ENCODE data around the gene RPL41.

Gene RPL41

DNA sequence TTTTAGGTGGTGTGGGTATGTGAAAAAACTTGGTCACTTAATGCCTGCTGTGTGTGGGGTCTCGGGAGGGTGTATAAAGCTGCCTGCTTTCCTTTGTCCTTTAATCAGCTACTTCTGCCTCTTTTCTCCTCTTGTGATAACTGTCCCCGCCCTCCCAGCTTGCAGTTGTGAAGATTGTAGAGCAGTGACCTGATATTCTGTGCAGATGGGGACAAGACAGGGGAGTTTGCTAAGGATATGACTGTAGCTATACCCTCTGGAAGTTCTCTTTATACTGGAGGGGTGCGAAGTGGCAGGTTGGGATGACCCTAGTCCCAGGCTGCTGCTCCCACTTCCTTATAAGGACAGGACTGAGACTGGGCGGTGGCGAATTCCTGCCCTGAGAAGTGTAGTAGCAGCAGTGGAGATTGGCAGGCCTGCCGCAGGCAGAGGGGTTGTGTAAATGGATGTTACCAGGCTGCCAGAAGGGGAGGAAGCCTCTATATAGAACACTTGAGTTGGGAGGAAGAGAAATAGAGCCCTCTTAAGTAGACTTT lies 42.6 kb downstream of the RPL41 start:
- POLR2A ChIA-PET (ENCODE audit: low non-redundant PET), result interaction anchor here (0.6 to 1.4 kb wide), 3 partner anchors 9 to 39 kb away, joined by 3 to 5 read pairs (median 3); partner anchors contain the start of gene ESYT1

DNA sequence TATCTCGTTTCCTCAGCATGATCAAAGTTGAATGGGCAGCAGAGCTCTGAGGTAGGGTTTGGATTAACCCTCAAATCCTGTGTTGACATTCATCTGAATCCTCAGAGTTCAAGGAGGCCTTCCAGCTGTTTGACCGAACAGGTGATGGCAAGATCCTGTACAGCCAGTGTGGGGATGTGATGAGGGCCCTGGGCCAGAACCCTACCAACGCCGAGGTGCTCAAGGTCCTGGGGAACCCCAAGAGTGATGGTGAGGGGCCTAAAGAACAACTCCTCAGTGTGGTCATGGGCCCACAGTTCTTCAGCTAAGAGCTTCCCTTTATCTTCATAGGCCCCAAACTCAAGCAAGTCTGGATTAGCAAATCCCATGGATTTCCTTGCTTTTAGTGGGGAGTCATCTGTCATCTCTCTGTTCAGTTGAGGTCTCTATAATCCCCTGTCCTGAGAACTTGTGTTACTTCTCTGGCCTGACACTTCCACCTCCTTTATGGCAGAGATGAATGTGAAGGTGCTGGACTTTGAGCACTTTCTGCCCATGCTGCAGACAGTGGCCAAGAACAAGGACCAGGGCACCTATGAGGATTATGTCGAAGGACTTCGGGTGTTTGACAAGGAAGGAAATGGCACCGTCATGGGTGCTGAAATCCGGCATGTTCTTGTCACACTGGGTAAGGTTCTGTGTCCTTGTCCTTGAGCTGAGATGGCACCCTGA lies 43.2 kb downstream of the RPL41 start:
- CTCF ChIA-PET, result interaction anchor here (1.2 kb wide), 1 partner anchor 30 kb away, joined by 5 read pairs; the partner anchor contains the start of gene SMARCC2
- TF ChIP-seq, protein P1, sequence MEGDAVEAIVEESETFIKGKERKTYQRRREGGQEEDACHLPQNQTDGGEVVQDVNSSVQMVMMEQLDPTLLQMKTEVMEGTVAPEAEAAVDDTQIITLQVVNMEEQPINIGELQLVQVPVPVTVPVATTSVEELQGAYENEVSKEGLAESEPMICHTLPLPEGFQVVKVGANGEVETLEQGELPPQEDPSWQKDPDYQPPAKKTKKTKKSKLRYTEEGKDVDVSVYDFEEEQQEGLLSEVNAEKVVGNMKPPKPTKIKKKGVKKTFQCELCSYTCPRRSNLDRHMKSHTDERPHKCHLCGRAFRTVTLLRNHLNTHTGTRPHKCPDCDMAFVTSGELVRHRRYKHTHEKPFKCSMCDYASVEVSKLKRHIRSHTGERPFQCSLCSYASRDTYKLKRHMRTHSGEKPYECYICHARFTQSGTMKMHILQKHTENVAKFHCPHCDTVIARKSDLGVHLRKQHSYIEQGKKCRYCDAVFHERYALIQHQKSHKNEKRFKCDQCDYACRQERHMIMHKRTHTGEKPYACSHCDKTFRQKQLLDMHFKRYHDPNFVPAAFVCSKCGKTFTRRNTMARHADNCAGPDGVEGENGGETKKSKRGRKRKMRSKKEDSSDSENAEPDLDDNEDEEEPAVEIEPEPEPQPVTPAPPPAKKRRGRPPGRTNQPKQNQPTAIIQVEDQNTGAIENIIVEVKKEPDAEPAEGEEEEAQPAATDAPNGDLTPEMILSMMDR (conservative IDR thresholded peaks at IDR 0.05; ENCODE audit: low read depth), result no peak
- H3K27ac ChIP-seq, result peak overlapping the region; percentile 97
- no peak for DNase-seq (ENCODE audit: low spot score)
- POLR2A ChIA-PET (ENCODE audit: low non-redundant PET), result interaction anchor here (0.6 to 1.4 kb wide), 2 partner anchors 8 to 31 kb away, joined by 3 to 5 read pairs; partner anchors contain the start of gene ESYT1

More for the DNA sequence above, 42.6 kb downstream of the RPL41 start:
- TF ChIP-seq, protein P1 (conservative IDR thresholded peaks at IDR 0.05; ENCODE audit: low read depth), result no peak
- peak overlapping the region; percentile 97 for H3K27ac ChIP-seq
- CTCF ChIA-PET, result interaction anchor here (0.6 to 1.2 kb wide), 2 partner anchors 31 kb away, joined by 4 to 5 read pairs; partner anchors contain the start of gene SMARCC2
- peak; percentile 71 for DNase-seq (ENCODE audit: low spot score)

DNA sequence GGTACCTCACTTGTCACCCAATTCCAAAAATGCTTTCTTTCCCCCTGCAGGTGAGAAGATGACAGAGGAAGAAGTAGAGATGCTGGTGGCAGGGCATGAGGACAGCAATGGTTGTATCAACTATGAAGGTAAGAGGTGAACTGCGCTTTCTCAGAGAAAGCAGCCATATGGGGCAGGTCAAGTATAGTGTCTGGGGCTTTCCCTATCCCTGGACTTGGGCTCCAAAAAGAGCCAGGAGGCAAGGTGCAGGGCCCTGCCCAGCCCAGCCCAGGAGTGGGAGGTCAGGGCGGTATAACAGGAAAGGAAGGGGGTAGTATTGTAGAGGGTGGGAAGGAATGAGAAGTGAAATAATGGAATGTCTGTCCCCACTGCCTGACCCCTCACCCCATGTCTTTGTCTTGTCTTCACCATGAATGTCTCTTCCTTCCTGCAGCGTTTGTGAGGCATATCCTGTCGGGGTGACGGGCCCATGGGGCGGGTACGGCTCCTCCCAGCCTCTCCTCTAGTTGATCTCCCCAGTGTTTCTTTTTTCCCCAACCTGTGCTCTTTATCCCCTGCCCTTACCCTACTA lies 43.8 kb downstream of the RPL41 start:
- ChIA-PET CTCF (interaction anchor here (1.2 kb wide), 1 partner anchor 29 kb away, joined by 5 read pairs; the partner anchor contains the start of gene SMARCC2), POLR2A (ENCODE audit: low non-redundant PET) (interaction anchor here (0.5 to 0.6 kb wide), 2 partner anchors 13 to 41 kb away, joined by 3 to 8 read pairs; no protein-coding TSS in a partner anchor)
- peak overlapping the region; percentile 97 for H3K27ac ChIP-seq
- DNase-seq (ENCODE audit: low spot score), result peak; percentile 28
- TF ChIP-seq, protein P1 (conservative IDR thresholded peaks at IDR 0.05; ENCODE audit: low read depth), result no peak

DNA sequence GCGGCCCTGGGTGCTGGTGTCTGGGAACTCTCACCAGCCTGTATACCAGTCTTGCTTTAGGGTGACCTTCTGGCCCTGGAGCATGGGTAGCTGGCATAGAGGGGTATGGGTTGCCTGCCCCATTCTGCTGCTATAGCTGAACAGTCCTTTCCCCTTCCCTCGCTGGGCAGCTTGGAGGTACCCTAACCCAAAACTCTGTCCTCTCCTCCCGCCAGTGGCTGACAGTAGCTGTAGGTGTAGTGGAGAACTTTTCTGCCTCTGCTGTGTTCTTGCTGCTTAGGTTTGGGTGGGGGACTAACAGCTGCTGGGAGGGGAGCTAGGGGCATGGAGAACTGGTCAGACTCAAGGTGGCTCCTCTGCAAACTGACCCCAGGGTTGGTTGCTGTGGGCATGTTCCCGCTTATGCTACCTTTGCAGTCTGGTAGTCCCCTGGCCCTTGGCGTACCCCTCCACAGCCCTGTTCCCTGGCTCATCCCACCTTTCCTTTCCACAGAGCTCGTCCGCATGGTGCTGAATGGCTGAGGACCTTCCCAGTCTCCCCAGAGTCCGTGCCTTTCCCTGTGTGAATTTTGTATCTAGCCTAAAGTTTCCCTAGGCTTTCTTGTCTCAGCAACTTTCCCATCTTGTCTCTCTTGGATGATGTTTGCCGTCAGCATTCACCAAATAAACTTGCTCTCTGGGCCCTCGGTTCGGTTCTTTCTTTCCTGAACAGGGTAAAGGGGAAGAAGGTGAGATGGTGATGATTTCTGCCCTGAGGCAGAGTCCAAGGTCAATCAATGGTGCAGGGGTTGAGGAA lies 44.7 kb downstream of the RPL41 start:
- CTCF ChIA-PET, result interaction anchor here (0.7 kb wide), 1 partner anchor 29 kb away, joined by 5 read pairs; no protein-coding TSS in a partner anchor
- DNase-seq (ENCODE audit: low spot score), result no peak
- TF ChIP-seq, protein P1 (conservative IDR thresholded peaks at IDR 0.05; ENCODE audit: low read depth), result no peak
- POLR2A ChIA-PET (ENCODE audit: low non-redundant PET), result interaction anchor here (0.5 to 0.6 kb wide), 3 partner anchors 12 to 42 kb away, joined by 3 to 8 read pairs (median 3); no protein-coding TSS in a partner anchor
- peak overlapping the region; percentile 97 for H3K27ac ChIP-seq

DNA sequence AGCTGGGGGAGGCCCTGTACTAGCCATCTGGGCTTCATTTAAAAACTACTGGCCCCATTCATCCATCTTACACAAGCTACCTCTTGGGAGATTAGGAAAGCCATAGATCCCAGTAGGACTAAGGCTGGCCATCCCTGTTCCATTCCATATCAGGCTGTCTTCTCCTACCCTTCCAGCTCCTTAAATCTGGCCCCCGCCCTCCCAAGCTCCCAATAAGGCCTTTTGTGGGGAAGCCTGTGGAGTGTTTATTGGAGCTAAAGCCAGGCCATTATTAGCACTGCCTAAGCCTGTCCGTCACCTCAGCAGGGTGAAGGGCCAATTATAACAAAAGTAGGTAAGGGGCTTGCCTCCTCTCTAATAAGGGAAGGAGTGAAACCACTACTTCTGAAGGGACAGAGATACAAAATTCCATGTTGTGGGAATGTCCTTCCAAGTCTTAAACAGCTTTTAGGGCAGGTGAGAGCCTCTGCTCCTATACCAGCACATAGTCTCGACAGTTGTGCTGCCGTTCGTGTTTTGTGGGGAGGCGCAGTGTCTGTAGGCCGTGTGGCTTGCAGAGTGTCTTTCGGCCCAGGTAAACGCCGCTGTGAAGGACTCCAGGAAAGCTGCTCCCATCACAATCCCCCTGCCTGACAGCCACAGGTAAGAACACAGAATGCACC lies 45.4 kb downstream of the RPL41 start:
- CTCF ChIA-PET, result no interaction called here
- DNase-seq (ENCODE audit: low spot score), result no peak

More for the DNA sequence above, 45.4 kb downstream of the RPL41 start:
- POLR2A ChIA-PET (ENCODE audit: low non-redundant PET), result interaction anchor here (0.6 kb wide), 1 partner anchor 11 kb away, joined by 3 read pairs; no protein-coding TSS in a partner anchor
- peak overlapping the region; percentile 97 for H3K27ac ChIP-seq
- TF ChIP-seq, protein P1 (conservative IDR thresholded peaks at IDR 0.05; ENCODE audit: low read depth), result no peak

All from RWPE1 (cell line).